GM19395 (cell line): ENCODE data around the gene RCC2.
"Not testable (repeated sequence)": the region's sequence is repeated elsewhere in the genome, so short reads cannot be mapped to it uniquely, and the experiment has no call there.

Source experiments
- ATAC-seq: cut with Tn5 transposase; IDR thresholded peaks from one replicate; pipeline ENCODE4 v1.9.1; 2021; ENCODE audit warnings: mild to moderate bottlenecking, moderate library complexity; ENCODE audit not compliant: unreplicated experiment

RCC2 gene

DNA sequence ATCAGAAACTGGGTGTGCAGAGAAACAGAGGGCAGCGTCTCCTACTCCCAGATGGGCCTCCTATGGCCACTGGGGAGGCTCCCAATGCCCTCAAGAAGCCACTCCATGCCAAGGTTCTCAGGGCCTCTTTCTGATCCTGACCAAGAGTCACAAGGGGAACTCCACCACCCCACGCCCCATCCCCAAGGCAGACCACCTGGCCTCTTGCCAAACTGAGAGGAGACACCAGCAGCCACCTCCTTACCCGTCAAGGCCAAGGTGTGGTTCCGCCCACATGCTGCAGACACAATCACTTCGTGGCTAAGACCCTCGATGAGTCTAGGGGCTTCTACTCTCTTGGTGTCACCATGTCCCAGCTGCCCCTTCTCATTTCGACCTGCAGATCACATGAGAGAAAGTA is 17.0 kb downstream of the RCC2 start:
- ATAC-seq: no peak

DNA sequence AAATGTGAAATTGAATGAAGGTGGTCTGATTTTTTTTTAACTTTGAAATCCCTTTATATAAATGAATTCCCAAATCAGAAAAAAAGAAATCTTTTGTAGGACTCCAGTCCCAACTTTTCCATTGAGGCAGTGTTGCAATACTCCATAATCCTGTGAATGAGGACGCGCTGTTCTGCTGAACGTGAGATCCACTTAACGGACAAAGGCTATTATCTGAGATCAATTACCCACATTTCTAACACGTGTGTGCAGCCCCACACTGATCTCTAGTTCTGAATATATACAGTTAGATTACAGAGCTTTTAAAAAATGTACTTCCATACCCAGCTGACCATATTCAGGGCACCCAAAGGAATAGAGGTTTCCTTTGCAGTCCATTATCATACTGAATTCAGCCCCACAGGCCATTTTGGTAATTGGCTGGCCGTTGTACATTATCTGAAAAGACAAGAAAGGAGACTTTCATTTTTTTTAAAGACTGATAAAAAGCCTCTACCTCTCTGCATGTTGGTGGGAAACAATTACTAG is 19.0 kb downstream of the RCC2 start:
- ATAC-seq: no peak

DNA sequence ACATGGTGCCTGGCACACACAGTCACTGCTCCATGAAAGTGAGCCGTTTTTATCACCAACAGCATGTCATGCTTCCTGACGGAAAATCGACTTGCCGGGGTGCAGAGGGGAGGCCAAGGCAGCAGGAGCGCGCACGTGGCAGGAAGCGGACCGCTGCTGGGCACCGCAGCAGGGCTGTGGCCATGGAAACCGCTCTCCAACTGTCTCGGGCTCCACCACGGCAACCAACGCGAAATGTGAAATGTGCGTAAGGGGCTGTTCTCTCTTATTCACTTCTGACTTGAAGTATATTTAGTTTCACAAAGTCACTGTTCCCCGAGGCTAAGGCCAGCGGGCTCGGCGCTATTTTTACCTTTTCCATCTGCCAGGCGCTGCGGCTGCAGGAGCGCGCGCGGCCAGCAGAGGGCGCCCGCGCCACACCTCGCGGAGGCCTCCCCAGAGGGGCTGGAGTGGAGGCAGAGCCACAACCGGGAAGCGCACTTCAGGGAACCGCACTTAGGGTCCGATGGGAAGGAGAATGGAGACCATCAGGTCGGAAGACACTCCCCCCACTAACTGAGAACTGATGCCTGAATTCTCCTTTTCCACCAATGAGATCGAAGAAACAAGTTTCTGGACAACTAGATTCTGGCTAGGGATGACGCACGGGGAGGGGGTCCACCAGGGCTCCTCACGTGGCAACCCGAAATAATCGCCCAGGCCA is 19.7 kb downstream of the RCC2 start:
- no peak for ATAC-seq

DNA sequence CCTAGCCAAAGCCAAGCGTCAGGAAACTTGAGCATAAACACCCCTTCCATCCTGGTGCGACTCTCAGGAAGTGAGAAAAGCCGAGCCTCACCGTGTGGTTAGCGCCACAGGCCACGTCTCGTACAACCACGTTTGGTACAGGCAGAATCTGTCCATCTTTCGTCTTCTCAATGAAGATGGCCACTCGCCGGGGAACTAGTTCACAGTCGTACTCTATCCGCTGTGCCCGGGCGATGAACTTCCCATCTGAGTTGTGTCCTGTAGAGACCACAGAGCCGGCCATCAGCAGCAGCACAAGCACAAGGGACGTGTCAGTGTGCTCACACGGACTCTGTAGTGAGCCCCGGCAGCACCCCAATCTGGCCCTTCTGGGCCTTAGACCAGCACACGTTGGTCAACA is 23.1 kb downstream of the RCC2 start:
- no peak for ATAC-seq

DNA sequence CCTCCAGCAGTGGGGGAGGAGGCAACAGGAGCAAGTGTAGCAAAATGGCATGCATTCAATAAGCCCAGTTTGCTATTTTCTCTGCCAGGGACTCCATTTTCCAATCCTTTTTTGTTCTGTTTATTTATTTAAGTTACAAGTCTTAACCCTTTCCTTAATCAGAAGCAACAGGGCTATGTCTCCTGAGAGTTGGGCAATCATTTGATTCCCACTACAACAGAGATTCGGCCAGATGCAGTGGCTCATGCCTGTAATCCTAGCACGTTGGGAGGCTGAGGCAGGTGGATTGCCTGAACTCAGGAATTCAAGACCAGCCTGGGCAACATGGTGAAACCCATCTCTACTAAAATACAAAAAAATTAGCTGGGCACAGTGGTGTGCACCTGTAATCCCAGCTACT is 25.5 kb downstream of the RCC2 start:
- no peak for ATAC-seq

DNA sequence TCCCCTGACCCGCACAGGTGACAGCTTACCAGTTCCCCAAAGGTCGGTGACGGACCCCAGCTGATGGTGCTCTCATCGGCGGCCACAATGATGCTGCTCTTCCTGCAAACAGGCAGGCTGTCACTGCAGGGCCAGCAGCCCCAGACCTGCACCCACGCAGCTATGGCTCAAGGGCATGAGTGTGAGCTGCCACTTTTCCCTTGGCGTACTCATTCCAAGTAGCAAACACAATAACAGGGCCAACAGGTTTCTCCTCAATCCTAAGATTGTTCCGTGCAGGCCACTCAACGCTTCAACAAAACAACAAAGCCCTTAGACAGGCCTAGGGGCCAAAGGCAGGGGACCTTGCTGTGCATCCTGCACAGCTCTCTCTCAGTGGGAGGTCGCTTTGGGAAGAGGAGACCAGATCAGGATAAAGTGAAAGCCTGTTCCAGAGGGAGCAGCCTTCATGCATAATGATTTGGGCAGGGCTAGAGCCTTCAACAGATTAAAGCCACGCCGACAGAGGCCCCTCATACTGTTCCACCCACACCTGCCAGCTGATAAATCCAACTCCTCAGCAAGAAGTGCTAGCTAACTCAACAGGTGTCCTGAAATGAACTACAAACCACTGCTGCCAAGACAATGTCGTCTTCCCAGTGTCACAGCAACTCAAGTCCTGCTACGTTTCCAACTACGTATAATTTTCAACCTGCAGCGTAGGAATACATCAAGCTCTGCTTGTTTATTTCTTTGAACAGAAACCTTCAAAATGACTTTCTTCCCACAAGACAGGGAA is 27.2 kb downstream of the RCC2 start:
- ATAC-seq: no peak

DNA sequence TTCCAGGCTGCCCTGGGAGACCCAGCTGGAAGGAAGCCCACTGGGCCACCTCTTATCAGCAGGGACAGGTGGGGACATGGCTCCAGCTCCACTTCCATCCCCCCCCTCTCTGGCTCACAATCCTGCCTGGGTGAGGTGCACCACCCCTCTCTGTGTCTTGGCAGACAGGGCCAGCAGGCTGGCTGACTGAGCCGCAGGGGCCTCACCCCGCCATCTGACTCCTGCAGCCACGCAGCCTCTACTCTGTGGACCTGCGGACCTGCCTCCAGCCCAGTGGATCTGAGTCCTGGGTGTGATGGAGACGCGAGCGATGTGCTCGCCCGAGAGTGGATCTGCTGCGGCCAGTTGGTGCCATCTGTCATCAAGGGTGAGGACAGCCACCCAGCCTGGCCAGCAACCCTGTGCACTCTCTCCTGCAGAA is 30.1 kb downstream of the RCC2 start:
- ATAC-seq: no peak

DNA sequence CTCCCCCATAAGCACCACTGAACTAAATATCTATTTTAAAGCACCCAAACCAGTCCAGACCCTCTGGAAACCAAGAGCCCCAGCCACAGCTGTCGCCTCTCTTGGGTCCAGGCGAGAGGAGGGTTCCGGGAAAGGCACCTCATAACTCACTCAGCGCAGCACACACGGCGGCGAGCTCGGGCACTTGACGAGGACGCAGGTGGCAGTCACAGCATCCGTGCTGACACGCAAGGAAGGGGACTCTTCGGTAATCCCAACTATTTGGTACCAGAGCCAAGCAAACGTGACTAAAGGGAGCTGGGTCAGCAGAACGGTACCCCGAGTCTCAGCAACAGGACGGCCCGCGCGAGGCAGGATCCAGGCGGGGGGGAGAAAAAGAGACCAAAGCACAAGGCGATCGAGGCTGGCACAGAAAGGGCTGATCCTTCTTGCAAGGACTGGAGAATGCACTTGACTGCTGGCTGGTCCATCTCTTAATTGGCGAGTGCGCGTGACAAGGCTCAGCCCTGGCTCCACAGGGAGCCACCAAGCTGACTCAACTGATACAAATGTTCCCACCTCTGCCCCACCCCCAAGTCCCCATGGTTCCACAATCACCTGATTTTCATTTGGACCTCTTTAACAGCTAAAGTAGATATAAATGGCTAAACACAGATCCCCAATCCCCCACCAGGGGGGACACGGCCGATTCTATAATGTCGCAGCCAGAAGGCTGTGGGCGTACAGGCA is 31.5 kb downstream of the RCC2 start:
- ATAC-seq: not testable (repeated sequence)

DNA sequence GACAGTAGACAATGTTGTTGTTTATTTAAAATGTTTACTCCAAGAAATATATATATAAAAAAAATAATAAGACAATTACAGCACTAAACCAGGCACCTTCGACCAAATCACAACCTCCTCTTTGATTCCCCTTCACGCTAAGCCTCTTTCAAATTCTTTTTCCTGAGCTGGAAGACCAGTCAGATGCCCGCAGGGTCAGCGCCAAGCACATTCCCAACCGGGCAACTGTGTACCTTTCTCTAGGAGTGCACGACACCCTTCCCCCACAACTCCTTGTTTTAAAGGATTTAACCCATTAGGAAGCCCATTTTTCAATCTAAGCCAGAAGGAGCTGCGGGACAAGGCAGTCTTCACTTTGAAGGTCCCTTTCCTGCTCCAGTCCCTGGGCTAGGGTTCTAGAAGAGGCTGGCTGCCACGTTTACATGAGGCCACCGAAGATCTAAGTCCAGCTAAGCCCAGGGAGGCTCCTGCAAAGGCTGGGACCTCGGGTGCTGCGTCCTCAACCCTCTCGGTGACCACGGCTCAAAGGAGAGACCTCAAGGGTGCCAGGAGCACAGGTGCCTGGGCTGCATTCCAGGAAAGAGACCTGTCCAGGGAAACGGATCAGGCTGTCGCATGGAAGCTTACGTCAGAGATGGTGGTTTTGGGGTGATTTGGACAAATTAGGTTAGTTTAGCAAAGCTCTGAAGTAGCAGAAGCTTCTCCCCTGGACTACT is 32.6 kb downstream of the RCC2 start:
- not testable (repeated sequence) for ATAC-seq

DNA sequence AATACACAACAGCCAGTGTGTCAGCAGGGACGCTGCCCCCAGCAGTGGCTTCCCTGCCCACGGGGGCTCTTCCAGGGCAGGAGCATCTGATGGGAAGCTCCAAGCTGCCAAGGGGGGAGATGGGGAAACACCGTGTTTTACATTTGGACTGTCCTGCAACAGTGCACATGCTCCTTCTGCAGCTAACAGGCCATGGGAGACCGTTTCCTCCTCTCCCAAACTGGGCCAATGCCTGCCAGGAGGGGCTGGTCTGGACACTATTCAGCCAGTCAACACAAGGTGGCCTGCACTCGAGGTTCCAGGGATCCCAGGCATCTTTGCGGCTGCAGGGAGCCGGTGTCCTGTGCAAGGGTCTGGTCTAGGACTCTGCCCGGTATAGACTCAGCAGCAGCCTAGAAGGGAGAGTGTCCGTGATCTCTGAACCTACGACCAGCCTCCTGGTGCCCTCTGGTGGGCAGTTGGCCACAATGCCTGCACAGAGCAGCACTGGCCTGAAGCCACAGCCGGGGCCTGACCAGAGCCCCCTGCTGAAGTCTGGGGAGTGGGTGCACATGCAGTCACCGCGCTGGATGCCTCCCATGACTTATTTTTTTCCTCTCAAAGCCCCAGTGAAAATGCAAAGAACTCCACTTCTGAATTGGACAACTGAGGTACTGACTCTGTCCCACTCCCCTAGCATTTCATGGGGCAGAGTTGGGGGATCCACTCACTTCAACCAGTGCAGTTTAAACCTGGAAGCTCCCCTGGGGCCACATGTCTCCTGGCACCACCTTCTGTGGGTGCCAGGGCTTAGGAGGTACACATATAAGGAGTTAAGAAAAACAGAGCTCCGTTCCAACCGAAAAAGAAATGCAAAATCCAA is 33.3 kb downstream of the RCC2 start:
- no peak for ATAC-seq

DNA sequence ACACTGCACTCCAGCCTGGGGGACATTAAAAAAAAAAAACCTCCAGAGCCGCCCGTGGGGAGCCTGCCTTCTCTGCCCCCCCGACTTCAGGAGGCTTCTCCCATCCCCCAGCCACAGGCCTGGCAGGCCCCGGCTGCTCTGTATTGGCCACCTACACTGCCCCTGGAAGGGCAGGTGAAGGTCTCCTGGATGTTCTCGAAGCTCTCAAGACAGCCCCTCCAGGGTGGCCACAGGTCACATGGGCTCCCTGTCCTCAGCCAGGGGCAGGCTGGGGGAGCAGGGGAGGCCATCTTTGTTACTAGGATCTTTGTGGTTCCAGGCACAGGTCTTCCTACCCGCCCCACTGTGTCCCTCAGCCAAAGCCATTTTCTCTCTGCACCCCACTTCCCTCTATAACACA is 34.7 kb downstream of the RCC2 start:
- ATAC-seq: no peak

DNA sequence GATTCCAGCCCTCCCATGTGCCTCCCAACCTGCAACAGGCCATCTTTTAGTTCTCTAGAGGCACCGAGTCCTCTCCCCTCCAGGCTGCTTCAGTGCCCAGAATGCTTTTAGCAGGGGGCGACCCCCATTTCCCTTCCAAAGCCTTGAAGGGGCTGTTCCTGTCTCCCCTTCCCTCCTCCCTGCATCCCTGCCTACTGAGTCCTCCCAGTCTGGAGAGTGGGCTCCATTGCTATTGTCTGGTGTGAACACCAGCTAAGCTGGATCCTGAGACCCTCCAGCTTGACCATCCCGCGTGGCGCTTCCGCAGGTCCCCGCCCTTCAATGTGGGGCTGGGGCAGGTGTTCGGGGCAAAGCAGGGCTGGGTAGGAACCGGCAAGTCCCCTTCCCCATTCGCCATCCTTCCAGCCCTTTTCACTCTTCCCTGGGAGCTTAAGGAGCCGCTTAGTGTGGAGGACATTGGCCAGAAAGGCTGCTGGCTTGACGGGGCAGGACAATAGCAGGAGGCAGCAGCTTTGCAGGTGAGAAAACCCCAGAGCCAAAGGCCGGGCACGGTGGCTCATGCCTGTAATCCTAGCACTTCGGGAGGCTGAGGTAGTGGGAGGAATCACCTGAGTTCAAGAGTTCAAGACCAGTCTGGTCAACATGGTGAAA is 35.3 kb downstream of the RCC2 start:
- no peak for ATAC-seq

DNA sequence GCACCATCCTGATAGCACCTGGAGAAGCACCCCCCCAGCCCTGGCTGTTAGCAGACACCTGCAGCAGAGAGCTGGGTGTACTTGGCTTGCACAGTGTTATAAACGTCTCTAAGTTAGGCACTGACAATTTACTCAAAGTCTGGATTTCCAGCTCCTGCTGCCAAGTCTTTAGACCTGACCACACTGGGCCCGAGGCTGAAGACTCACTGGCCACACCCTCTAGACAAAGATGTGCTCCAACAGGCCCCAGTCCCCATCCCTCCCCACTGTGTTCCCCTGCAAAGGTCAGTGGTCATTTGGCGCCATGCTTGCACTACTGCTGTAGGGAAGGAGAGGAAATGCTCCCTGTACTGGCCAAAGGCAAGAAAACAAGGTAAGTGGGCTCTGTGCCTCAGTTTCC is 36.4 kb downstream of the RCC2 start:
- ATAC-seq: no peak

DNA sequence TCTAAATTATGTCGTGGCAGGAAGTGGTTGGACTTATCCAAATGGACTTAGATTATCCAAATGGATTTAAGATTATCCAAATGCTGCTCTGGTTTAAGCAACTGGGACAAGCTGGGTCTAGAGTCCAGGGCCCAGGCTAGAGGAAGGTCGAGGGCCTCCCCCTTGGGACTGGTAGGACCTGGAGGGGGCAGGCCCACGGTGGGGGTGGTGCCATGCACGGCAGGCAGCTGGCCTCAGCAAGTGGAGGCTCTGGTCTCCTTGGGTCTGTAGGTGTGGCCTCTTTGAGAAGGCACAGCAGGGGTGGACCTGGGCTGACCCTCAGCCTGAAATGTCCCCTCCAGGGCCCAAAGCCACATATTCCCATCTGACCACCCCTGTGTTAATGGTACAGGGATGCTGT is 37.6 kb downstream of the RCC2 start:
- no peak for ATAC-seq

DNA sequence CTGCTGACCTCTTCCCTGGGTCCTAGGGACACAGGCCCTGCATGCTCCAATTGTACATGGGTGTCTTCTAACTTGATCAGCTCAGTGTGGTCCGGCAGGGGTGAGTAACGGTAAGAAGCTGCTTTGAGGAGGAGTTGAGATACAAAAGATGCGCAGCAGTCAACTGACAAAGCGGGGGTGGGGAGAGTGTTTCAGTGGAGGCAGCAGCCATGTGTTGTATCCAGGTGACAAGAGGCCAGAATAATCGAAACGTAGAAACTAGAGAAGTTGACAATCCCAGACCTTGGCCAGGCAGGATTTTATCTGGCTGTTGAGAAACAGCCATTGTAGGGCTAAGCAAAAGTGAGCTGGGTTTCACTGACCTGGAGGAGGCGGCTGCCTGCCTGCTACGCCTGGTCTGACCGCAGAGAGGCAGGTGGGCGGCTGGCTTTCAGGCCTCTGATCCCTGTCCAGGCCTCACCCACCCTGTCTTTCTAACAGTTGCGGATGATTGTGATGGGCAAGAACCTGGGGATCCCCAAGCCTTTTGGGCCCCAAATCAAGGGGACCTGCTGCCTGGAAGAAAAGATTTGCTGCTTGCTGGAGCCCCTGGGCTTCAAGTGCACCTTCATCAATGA is 38.6 kb downstream of the RCC2 start:
- ATAC-seq: no peak

DNA sequence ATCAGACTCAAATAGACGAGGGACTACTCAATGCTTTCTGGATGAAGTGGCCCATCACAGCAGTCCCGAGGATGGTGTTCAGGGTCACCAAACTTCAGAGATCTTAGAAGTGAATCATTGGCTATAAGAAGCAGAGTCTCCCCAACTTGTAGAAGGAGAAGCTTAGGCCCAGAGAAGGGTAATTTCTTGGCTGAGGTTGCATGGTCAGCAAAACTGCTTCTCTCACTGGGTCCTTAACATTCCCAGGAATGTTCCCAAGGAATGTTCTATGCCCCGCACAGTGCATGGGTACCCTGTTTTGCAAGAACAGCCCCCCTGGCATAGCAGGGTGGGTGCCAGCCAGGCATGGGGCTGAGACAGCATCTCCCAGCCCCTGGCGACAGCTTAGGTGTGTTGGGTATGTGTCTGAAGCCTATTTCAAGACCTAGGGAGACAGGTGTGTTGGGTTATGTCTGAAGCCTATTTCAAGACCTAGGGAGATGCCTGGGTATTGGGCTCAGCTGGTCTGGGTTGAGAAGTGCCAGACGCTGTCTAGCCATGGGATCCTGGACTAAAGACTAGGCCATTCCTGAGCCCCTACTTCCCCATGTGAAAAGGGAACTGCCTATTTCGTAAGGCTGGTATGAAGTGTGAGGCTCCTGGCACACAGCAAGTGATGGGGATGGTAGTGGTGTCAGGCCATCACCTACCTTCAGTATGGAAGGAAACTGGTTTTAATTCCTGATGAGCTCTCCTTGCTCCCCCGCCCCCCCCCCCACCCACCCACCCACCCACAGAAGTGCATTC is 41.4 kb downstream of the RCC2 start:
- no peak for ATAC-seq

DNA sequence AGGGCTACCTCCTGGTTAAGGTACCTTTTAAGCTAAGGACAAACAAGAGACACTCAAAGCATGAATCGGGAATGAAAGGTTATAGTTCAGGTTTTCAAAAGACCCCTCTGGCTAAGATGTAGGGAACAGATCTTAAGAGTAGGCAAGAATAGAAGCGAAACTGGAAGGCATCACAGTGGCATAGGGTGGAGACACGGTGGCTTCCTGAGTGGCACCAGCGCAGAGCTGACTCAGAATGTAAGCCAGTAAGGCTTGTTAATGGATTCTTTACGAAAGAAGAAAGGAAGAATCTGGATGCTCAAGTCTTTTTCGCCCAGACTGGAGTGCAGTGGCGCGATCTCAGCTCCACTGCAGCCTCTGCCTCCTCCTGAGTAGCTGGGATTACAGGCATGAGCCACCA is 46.2 kb downstream of the RCC2 start:
- no peak for ATAC-seq

DNA sequence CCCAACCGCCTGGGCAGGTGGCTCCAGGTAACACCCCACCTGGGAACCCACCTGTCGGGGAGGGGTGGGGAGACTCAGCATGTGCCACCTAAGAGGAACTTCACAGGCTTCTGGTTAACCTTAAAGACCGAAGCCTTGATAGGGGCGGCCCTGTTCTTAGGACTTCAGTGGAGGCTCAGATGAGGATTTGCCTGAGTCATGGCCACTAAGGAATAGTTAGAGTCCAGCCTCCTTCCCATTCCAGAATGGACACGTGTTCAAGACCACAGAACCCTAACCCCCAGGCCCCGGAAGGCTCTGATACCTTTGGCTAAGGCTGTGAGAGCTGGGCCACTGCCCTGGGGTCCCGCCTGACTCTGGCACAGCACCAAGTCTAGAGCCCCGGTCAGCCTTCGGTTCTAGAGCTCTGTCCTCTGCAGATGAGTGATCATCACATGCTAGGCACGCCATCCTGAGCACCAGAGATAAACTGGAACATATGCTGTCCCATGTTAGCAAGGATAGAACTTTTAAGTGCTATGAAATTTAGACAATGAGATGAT is 47.2 kb downstream of the RCC2 start:
- no peak for ATAC-seq
